Measurements from ENCODE around the gene GPD1L.
"Not testable (repeated sequence)": the region's sequence is repeated elsewhere in the genome, so short reads cannot be mapped to it uniquely, and the experiment has no call there.

GPD1L gene

GRCh38 chr3:32105291-32106131, 909 bp upstream of the GPD1L start:
- DNase-seq (ENCODE audit: low read depth in 1 of 2, low spot score in 1 of 2) = no peak

- no peak for DNase-seq (ENCODE audit: low read depth in 1 of 2, low spot score in 1 of 2)
These were observed 526 bp downstream of the GPD1L start for GRCh38 chr3:32106929-32107362.

GRCh38 chr3:32108224-32108623, 1.8 kb downstream of the GPD1L start:
- DNase-seq (ENCODE audit: low read depth in 1 of 2, low spot score in 1 of 2) = not testable (repeated sequence)

GRCh38 chr3:32109256-32109655, 2.8 kb downstream of the GPD1L start:
- DNase-seq (ENCODE audit: low read depth in 1 of 2, low spot score in 1 of 2) = no peak

- DNase-seq (ENCODE audit: low read depth in 1 of 2, low spot score in 1 of 2) = no peak
These were observed 3.9 kb downstream of the GPD1L start for GRCh38 chr3:32110233-32110760.

GRCh38 chr3:32111560-32111959, 5.1 kb downstream of the GPD1L start:
- DNase-seq (ENCODE audit: low read depth in 1 of 2, low spot score in 1 of 2) = no peak

- no peak for DNase-seq (ENCODE audit: low read depth in 1 of 2, low spot score in 1 of 2)
These were observed 7.1 kb downstream of the GPD1L start for GRCh38 chr3:32113566-32113965.

GRCh38 chr3:32113981-32114545, 7.6 kb downstream of the GPD1L start:
- DNase-seq (ENCODE audit: low read depth in 1 of 2, low spot score in 1 of 2) = no peak

GRCh38 chr3:32114546-32115386, 8.3 kb downstream of the GPD1L start:
- peak in 1 of 2 donors; percentile 32 for DNase-seq (ENCODE audit: low read depth in 1 of 2, low spot score in 1 of 2)

DNA sequence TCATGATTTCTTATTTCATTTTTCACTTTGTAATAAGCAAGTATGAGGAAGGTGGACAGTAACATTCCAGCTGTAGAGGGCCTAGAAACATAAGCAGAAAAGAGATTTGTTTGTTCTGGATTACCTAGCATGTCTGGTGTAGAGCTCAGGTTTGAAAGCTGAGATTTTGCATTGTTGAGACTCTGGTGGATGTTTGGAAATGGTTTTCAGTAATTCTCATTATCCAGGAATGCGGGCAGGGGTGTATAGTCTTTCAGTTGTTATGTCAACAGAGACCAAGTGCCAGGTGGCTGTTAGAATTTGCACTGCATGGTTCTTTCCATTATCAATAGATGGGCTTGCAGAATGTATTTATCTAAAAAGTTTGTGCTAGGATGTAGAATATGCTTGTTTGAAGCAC, 10.9 kb downstream of the GPD1L start:
- DNase-seq (ENCODE audit: low read depth in 1 of 2, low spot score in 1 of 2) = no peak

- DNase-seq (ENCODE audit: low read depth in 1 of 2, low spot score in 1 of 2) = no peak
These were observed 11.8 kb downstream of the GPD1L start for GRCh38 chr3:32118215-32118614.

DNA sequence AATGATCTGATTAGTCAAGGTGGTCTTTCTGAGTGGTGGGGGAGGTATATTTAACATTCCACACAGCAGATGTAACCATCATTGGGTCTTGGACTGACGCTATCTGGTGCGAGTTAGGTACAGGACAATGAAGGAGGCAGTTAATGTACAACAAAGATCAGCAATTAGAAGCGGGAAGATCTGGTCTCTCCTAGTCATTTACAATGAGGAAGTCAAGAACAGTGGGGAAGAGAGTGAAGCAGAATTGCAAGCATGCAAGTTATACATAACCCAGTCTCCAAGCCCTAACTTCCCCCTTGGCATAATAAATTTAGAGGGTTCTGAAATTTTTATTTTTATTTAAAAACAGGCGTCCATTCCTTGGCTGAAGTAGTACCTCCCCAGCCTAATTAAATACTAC, 14.1 kb downstream of the GPD1L start:
- no peak for DNase-seq (ENCODE audit: low read depth in 1 of 2, low spot score in 1 of 2)

DNA sequence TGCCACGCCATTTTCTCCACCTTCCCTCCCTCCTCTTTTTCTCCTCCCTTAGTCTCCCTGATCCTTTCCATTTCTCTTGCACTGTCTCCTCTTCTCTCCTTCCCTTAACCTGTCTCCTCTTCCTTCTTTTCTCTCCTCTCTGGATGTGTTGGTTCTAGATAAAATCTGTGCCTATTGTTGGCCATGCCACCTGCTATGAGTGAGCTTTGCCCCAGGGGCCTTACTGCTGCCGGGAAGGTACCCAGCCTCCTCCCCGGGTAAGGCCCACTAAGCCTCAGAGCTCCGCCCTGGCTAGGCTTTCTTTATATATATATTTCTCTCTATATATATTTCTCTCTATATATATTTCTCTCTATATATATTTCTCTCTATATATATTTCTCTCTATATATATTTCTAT, 14.7 kb downstream of the GPD1L start:
- DNase-seq (ENCODE audit: low read depth in 1 of 2, low spot score in 1 of 2) = no peak

GRCh38 chr3:32123620-32124019, 17.2 kb downstream of the GPD1L start:
- no peak for DNase-seq (ENCODE audit: low read depth in 1 of 2, low spot score in 1 of 2)

DNA sequence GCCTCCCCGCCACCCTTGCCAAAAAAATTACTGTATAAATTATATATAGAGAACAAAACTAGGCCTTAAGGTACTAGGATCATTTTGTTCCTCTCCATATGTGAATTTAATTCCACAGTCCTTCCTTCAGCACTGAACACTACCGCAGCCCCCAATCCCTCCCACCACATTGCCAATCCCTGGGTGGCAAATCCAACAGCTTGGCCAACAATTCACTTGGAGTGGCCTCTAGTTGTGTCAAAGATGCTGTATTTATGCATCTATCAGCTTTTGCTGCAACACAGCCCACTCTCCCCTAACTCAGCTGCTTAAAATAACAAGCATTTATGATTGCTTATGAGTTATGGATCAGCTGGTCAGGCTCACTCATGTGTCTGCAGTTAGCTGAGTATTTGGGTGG, 18.6 kb downstream of the GPD1L start:
- no peak for DNase-seq (ENCODE audit: low read depth in 1 of 2, low spot score in 1 of 2)

- no peak for DNase-seq (ENCODE audit: low read depth in 1 of 2, low spot score in 1 of 2)
These were observed 20.0 kb downstream of the GPD1L start for GRCh38 chr3:32126305-32127015.

DNA sequence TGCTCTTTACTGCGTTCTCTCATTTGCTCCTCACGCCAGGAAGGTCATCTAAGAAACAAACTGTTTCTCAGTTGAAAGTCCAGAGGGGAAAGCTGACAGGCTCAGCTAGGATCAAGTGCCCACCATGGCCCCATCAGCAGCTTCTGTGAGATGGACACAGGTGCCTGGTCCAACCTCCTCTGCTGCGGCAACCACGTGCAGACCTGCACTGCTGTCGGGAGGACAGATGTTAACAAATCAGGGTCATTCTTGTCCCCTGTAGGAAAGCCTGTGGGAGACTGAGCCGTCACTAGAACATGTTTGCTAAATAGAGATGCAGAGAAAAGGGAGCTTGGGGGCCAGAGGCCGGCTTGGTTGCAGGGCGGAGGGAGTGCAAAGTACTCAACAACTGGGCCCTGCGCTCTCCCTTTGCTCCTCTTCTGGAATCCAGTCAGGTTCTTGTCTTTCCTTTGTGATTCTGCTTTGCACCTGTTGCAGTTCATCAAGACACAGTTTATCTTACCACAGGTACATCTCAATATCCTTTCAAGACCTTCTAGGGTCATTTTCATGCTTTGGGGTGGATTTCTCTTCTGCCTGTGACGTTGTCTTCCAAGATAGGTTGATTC, 20.9 kb downstream of the GPD1L start:
- no peak for DNase-seq (ENCODE audit: low read depth in 1 of 2, low spot score in 1 of 2)

DNA sequence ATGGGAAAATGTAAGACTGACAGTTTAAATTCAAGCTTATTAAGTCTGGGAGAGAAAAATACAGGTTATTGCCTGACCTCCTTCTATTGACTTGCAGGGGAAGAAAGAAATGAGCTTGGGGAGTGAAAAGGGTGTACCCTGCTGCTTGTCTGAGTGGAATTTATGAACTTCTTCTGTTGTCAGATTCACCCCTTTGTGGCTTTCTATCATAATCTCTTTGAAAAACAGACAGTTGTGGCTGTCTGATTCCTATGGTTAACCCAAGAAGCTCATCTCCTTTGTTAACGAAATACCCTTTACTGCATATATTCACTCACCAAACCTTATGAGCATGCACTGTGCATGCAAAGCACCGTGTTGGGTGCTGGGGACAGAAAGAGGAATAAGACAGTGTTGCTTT, 22.5 kb downstream of the GPD1L start:
- no peak for DNase-seq (ENCODE audit: low read depth in 1 of 2, low spot score in 1 of 2)

DNA sequence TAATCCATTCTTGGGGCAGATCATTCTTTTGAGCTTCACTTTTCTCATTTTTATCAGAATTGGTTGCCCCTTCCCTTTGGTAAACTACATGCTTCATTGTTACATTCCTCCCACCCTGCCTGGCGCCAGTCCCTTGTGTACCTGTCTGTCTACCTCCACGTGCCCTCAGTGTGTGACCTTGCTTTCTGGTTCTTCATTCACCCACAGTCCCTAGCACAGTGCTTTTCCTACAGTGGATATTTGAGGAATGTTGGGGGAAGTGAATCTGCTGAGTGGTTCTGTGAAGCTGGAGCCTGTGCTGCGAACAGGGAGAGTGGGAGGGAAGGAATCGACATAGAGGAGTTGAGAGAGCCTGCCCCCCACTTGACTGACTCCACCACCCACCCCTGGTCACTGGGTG, 23.4 kb downstream of the GPD1L start:
- no peak for DNase-seq (ENCODE audit: low read depth in 1 of 2, low spot score in 1 of 2)

- DNase-seq (ENCODE audit: low read depth in 1 of 2, low spot score in 1 of 2) = no peak
These were observed 25.7 kb downstream of the GPD1L start for GRCh38 chr3:32132121-32132520.

- DNase-seq (ENCODE audit: low read depth in 1 of 2, low spot score in 1 of 2) = no peak
These were observed 26.3 kb downstream of the GPD1L start for GRCh38 chr3:32132706-32133105.
